CD4-positive, alpha-beta T cell (primary cell): ENCODE measurements around the gene DTX2. TPM values are rescaled to one million over a fixed set of nuclear protein-coding genes. Genes with fewer than 3 reads are reported as not detected.
"Not testable (repeated sequence)": the region's sequence is repeated elsewhere in the genome, so short reads cannot be mapped to it uniquely, and the experiment has no call there.

ENCODE experiments used
- ATAC-seq: fragments of 200-7000 bp; cut with Tn5 transposase; one replicate; pipeline ENCODE4 v1.10.0; 2022; ENCODE audit warnings: mild to moderate bottlenecking; ENCODE audit not compliant: poor library complexity
- CTCF ChIA-PET: fragments of 350-600 bp; sonication (Branson Sonifier 250); formaldehyde crosslinking; loops from one replicate; lab custom pipeline; 2021; ENCODE audit warnings: antibody characterized with exemption, inconsistent platforms; lab: Charles Lee
- POLR2A ChIA-PET: fragments of 350-600 bp; sonication (Branson Sonifier 250); formaldehyde crosslinking; loops from one replicate; lab custom pipeline; 2021; ENCODE audit warnings: antibody characterized with exemption, inconsistent platforms; lab: Charles Lee
- DNase-seq, 14 experiments: peaks; one replicate each; pipeline ENCODE4 v3.0.0-alpha.2; 2013 to 2020; ENCODE audit warnings: mixed read lengths in 2 of 14
- H3K27ac ChIP-seq, 2 donors: one replicate each; pipeline versions ENCODE4 v1.5.1 to v1.7.0; 2013; ENCODE audit warnings: low read length in 2 of 2, low read depth in 1 of 2, mild to moderate bottlenecking in 1 of 2
- H3K27me3 ChIP-seq, 2 experiments: 1 replicate in 1 of 2; 2 replicates in 1 of 2; pipeline versions ENCODE4 v1.6.1 to v1.7.0; 2013; ENCODE audit warnings: low read length in 2 of 2, control low read depth in 1 of 2, mild to moderate bottlenecking in 1 of 2, moderate library complexity in 1 of 2; ENCODE audit not compliant: insufficient read depth in 2 of 2, control insufficient read depth in 1 of 2
- H3K36me3 ChIP-seq: one replicate; pipeline ENCODE4 v1.6.1; 2013; ENCODE audit warnings: low read length, control low read depth; ENCODE audit not compliant: insufficient read depth
- H3K4me1 ChIP-seq: one replicate; pipeline ENCODE4 v1.6.1; 2013; ENCODE audit warnings: low read length, control low read depth; ENCODE audit not compliant: insufficient read depth
- H3K4me3 ChIP-seq: one replicate; pipeline ENCODE4 v1.5.1; 2013; ENCODE audit warnings: mild to moderate bottlenecking, low read length, moderate library complexity
- H3K9me3 ChIP-seq, 2 experiments: 1 replicate in 1 of 2; 2 replicates in 1 of 2; pipeline versions ENCODE4 v1.6.1 to v1.7.0; 2013; ENCODE audit warnings: low read length in 2 of 2, mild to moderate bottlenecking in 2 of 2, control low read depth in 1 of 2, moderate library complexity in 1 of 2; ENCODE audit not compliant: control insufficient read depth in 1 of 2, insufficient read depth in 1 of 2
- H3K27ac Mint-ChIP-seq: one replicate; pipeline ENCODE4 v1.8.0; 2020; ENCODE audit warnings: mixed read lengths
- H3K27me3 Mint-ChIP-seq: one replicate; pipeline ENCODE4 v1.8.0; 2021; ENCODE audit warnings: mixed read lengths
- H3K36me3 Mint-ChIP-seq: one replicate; pipeline ENCODE4 v1.8.0; 2021; ENCODE audit warnings: low read depth, mixed read lengths
- H3K4me1 Mint-ChIP-seq: one replicate; pipeline ENCODE4 v1.8.0; 2021; ENCODE audit warnings: low read depth, mixed read lengths
- H3K4me3 Mint-ChIP-seq: one replicate; pipeline ENCODE4 v1.8.0; 2020; ENCODE audit warnings: mild to moderate bottlenecking, mixed read lengths
- H3K9me3 Mint-ChIP-seq: one replicate; pipeline ENCODE4 v1.8.0; 2020; ENCODE audit warnings: mixed read lengths
- intact Hi-C, 2 experiments: fragments of 100-400 bp; cut with DNase I in 1 of 2; cut with micrococcal nuclease in 1 of 2; formaldehyde crosslinking; loops; one replicate each; pipeline versions ENCODE4 v1.15.1 to v1.9.0; 2023 to 2025; cut with DNase I, micrococcal nuclease
- total RNA-seq, 174 experiments: library from RNA in 2 of 174; stranded (reverse) in 2 of 174; gene quantifications; one replicate each; pipeline ENCODE4 v1.2.3 and lab custom pipeline; 2021 to 2026

The DTX2 gene
- total RNA-seq, 2 experiments from 2014 or later, result 18.2 to 19.2 TPM

GRCh38 chr7:76487969-76488368, 26.5 kb downstream of the DTX2 start:
- H3K36me3 Mint-ChIP-seq, CTCF ChIA-PET, H3K27ac ChIP-seq, H3K4me1 Mint-ChIP-seq, intact Hi-C loops, ATAC-seq, H3K27me3 ChIP-seq, H3K9me3 ChIP-seq, DNase-seq, H3K27me3 Mint-ChIP-seq, H3K9me3 Mint-ChIP-seq, H3K4me1 ChIP-seq, H3K36me3 ChIP-seq, H3K27ac Mint-ChIP-seq, POLR2A ChIA-PET, H3K4me3 Mint-ChIP-seq, H3K4me3 ChIP-seq: not testable (repeated sequence)

GRCh38 chr7:76492139-76492538, 30.6 kb downstream of the DTX2 start:
- H3K27me3 ChIP-seq, H3K9me3 ChIP-seq, POLR2A ChIA-PET, H3K36me3 ChIP-seq, H3K27ac ChIP-seq, H3K27ac Mint-ChIP-seq, DNase-seq, H3K36me3 Mint-ChIP-seq, intact Hi-C loops, ATAC-seq, H3K4me1 Mint-ChIP-seq, CTCF ChIA-PET, H3K4me1 ChIP-seq, H3K4me3 Mint-ChIP-seq, H3K9me3 Mint-ChIP-seq, H3K4me3 ChIP-seq, H3K27me3 Mint-ChIP-seq: not testable (repeated sequence)

GRCh38 chr7:76495717-76496116, 34.2 kb downstream of the DTX2 start:
- H3K4me1 Mint-ChIP-seq, H3K36me3 Mint-ChIP-seq, CTCF ChIA-PET, POLR2A ChIA-PET, H3K27ac ChIP-seq, H3K27me3 Mint-ChIP-seq, DNase-seq, intact Hi-C loops, H3K36me3 ChIP-seq, H3K27ac Mint-ChIP-seq, H3K9me3 Mint-ChIP-seq, H3K27me3 ChIP-seq, H3K4me3 ChIP-seq, H3K4me3 Mint-ChIP-seq, H3K9me3 ChIP-seq, ATAC-seq, H3K4me1 ChIP-seq: not testable (repeated sequence)

DNA sequence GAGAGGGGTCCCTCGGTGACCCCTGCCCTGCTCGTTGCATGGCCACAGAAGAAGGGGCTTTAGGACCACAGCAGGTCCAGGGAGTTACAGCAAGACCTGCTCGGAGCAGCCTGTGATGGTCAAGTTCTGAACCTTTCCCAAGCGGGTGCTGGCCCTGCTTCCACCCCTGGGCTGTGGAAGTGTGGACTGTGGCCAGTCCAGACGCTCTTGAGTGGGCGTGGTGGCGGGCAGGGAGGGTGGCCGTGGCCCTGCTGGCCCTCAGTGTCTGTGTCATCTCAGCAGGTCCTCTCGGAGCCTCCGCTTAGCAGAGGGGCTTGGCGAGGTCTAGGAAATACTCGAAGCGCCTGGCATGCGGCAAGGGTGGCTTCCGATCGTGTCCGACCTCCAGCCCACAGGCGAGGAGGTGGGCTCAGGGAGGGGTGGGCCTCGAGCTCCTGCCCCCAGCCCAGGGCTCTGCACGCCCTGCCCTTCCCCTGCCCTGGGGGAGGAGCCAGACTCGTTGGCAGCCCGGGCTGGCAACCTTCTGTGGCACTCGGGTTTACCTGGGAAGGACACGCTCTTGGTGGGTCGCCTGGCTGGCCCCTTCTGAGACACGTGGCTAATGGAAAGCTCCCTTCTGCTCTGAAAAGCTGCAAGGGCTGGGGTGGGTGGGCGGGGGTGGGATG, 36.5 kb downstream of the DTX2 start:
- H3K4me3 ChIP-seq, H3K4me1 ChIP-seq, H3K27me3 ChIP-seq, POLR2A ChIA-PET, ATAC-seq, H3K27ac ChIP-seq, CTCF ChIA-PET, DNase-seq, H3K27ac Mint-ChIP-seq, H3K9me3 ChIP-seq, H3K4me1 Mint-ChIP-seq, H3K27me3 Mint-ChIP-seq, H3K9me3 Mint-ChIP-seq, H3K36me3 ChIP-seq, H3K36me3 Mint-ChIP-seq, intact Hi-C loops, H3K4me3 Mint-ChIP-seq: not testable (repeated sequence)

GRCh38 chr7:76498583-76499200, 37.2 kb downstream of the DTX2 start:
- not testable (repeated sequence) for H3K27me3 Mint-ChIP-seq

DNA sequence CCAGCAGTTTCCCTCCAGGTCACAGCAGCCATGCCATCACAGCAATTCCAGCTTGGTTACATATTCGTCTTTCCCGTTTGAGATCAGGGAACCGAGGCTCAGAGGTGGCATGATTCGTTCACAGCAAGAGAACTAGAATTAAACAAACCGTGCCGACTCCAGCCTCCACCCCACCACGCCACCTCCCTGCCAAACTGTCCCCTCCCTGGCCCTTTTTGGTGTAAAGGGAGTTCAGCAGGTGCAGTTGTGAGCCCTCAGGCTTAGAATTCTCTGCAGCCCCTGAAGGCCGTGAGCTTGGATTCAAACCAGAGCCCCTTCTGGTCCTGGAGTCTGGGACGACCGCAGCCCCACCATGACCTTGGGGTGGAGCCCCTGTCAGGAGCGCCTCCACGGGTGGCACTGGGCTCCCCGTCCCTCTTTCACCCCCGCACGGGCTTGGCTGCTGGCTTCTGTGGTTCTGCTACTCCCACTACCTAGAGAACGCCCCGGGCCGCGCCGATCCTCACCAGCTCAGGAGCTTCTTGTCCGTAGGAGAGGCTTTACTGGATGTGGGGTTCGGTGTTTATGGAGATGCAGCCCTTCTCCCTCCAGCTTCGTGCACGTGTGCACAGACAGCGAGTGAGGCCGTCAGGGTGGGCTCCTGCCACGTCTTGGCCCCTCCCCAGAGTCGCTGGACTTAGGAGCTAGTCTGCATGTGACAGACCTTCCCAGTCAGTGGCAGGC, 37.9 kb downstream of the DTX2 start:
- H3K9me3 ChIP-seq, H3K4me1 ChIP-seq, H3K36me3 ChIP-seq, CTCF ChIA-PET, H3K4me3 Mint-ChIP-seq, H3K4me3 ChIP-seq, H3K27ac Mint-ChIP-seq, H3K27me3 Mint-ChIP-seq, POLR2A ChIA-PET, H3K27ac ChIP-seq, H3K9me3 Mint-ChIP-seq, H3K27me3 ChIP-seq, intact Hi-C loops, H3K4me1 Mint-ChIP-seq: not testable (repeated sequence)
- DNase-seq (peak in 1 of 14 experiments; percentile 19), ATAC-seq (peak; percentile 44)
- H3K36me3 Mint-ChIP-seq, result peaks cover 14% of the 10 kb centered on the region

More at GRCh38 chr7:76498583-76499200, 37.2 kb downstream of the DTX2 start:
- H3K4me3 ChIP-seq, H3K4me3 Mint-ChIP-seq, H3K9me3 Mint-ChIP-seq, H3K27ac ChIP-seq, H3K36me3 ChIP-seq, H3K4me1 Mint-ChIP-seq, DNase-seq, H3K4me1 ChIP-seq, H3K27me3 ChIP-seq, H3K9me3 ChIP-seq, ATAC-seq, H3K27ac Mint-ChIP-seq, intact Hi-C loops, POLR2A ChIA-PET, CTCF ChIA-PET: not testable (repeated sequence)
- peaks cover 14% of the 10 kb centered on the region for H3K36me3 Mint-ChIP-seq

DNA sequence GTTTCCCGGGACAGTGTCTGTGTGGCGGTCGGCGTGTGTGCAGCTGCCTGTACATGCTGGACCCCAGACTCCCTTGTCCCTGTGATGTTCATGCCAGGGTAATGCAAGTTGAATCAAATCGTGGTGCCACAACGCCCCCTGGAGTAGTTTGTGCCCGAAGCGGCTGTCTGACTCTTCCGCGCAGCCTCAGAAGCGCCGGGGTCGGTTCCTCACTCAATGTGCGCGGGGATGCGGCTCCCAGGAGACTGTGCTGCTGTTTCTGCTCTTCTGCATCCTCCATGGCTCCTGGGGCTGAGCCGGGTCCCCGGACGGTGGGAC, 38.4 kb downstream of the DTX2 start:
- H3K4me1 Mint-ChIP-seq, H3K27ac Mint-ChIP-seq, H3K27me3 Mint-ChIP-seq, H3K27ac ChIP-seq, CTCF ChIA-PET, DNase-seq, H3K9me3 ChIP-seq, H3K9me3 Mint-ChIP-seq, H3K4me1 ChIP-seq, H3K4me3 Mint-ChIP-seq, H3K27me3 ChIP-seq, POLR2A ChIA-PET, H3K4me3 ChIP-seq, H3K36me3 ChIP-seq: not testable (repeated sequence)
- peak; percentile 77 for ATAC-seq
- intact Hi-C loops, result loop anchor here in 1 of 2 experiments (10.0 kb wide), 1 partner anchor 495 kb away; no protein-coding TSS in a partner anchor
- H3K36me3 Mint-ChIP-seq, result peaks cover 14% of the 10 kb centered on the region
